ENCODE data around the gene LAPTM5. TPM values are rescaled to one million over a fixed set of nuclear protein-coding genes. Genes with fewer than 3 reads are reported as not detected.
A peak's percentile ranks its signal among the peaks of the same experiment; 100 is the strongest.

The LAPTM5 gene
- polyA plus RNA-seq, 3 donors from 2014 or later = 464 to 744 (median 541) TPM

GRCh38 chr1:30685796-30686165 is 71.8 kb downstream of the LAPTM5 start:
- no peaks in the 10 kb centered on the region for H3K36me3 Mint-ChIP-seq
- H3K4me1 Mint-ChIP-seq = peaks cover 6 to 10% of the 10 kb centered on the region in 2 donors
- no peak for DNase-seq
- no peak overlapping the region for H3K27ac Mint-ChIP-seq
- H3K4me3 Mint-ChIP-seq = peak overlapping the region in 1 of 5 donors; percentile 22
- no peaks in the 10 kb centered on the region for H3K9me3 Mint-ChIP-seq
- peaks cover 13 to 18% (median 13%) of the 10 kb centered on the region in 3 donors for H3K27me3 Mint-ChIP-seq (ENCODE audit: low read depth in 3 of 3)

GRCh38 chr1:30684881-30685795 is 72.4 kb downstream of the LAPTM5 start:
- Mint-ChIP-seq H3K27ac (no peak overlapping the region), H3K36me3 (no peaks in the 10 kb centered on the region), H3K4me3 (peak overlapping the region; percentile 49 to 66 (median 57)), H3K9me3 (no peaks in the 10 kb centered on the region), H3K27me3 (ENCODE audit: low read depth in 3 of 3) (peaks cover 13 to 18% (median 14%) of the 10 kb centered on the region in 3 donors), H3K4me1 (peaks cover 6 to 10% of the 10 kb centered on the region in 2 donors)
- DNase-seq = peak in 1 of 3 donors; percentile 32

GRCh38 chr1:30684259-30684658 is 73.3 kb downstream of the LAPTM5 start:
- H3K27ac Mint-ChIP-seq = no peak overlapping the region
- H3K4me1 Mint-ChIP-seq = peaks cover 6 to 10% of the 10 kb centered on the region in 2 donors
- H3K27me3 Mint-ChIP-seq (ENCODE audit: low read depth in 3 of 3) = peaks cover 13 to 15% (median 15%) of the 10 kb centered on the region in 3 donors
- H3K36me3 Mint-ChIP-seq = no peaks in the 10 kb centered on the region
- no peak for DNase-seq
- peak overlapping the region in 2 of 5 donors; percentile 21 for H3K4me3 Mint-ChIP-seq
- H3K9me3 Mint-ChIP-seq = no peaks in the 10 kb centered on the region

GRCh38 chr1:30683699-30684098 is 73.9 kb downstream of the LAPTM5 start:
- peaks cover 11 to 17% (median 13%) of the 10 kb centered on the region in 3 donors for H3K27me3 Mint-ChIP-seq (ENCODE audit: low read depth in 3 of 3)
- no peak overlapping the region for H3K4me3 Mint-ChIP-seq
- no peak for DNase-seq
- no peaks in the 10 kb centered on the region for H3K36me3 Mint-ChIP-seq
- H3K27ac Mint-ChIP-seq = no peak overlapping the region
- H3K4me1 Mint-ChIP-seq = peaks cover 6 to 10% of the 10 kb centered on the region in 2 donors
- H3K9me3 Mint-ChIP-seq = no peaks in the 10 kb centered on the region

Other genes with a start within 250 kb of the LAPTM5 start
- not detected for gene MATN1, start 34.2 kb downstream of the LAPTM5 start, polyA plus RNA-seq
- gene SDC3, start 151.0 kb upstream of the LAPTM5 start, polyA plus RNA-seq = not detected

All from immature natural killer cell (primary cell).